Activated CD4-positive, alpha-beta T cell treated with anti-CD3 and anti-CD28 coated beads, Interleukin-2, amount 10 ng/mL, durations not matched to agents 24 days and 14 days (primary cell): ENCODE measurements around the gene GALNT9. TPM values are rescaled to one million over a fixed set of nuclear protein-coding genes. Genes with fewer than 3 reads are reported as not detected.
"Not testable (repeated sequence)": the region's sequence is repeated elsewhere in the genome, so short reads cannot be mapped to it uniquely, and the experiment has no call there.

Experiments
- DNase-seq: peaks from one replicate; pipeline ENCODE4 v3.0.0; 2022
- H3K27ac Mint-ChIP-seq: one replicate; pipeline ENCODE4 v1.8.0; 2022; ENCODE audit warnings: mild to moderate bottlenecking, mixed read lengths
- H3K27me3 Mint-ChIP-seq: one replicate; pipeline ENCODE4 v1.8.0; 2022; ENCODE audit warnings: mixed read lengths
- H3K36me3 Mint-ChIP-seq: one replicate; pipeline ENCODE4 v1.8.0; 2022; ENCODE audit warnings: low read depth, mild to moderate bottlenecking, mixed read lengths
- H3K4me1 Mint-ChIP-seq: one replicate; pipeline ENCODE4 v1.8.0; 2021; ENCODE audit warnings: mixed read lengths
- H3K4me3 Mint-ChIP-seq: one replicate; pipeline ENCODE4 v1.8.0; 2022; ENCODE audit warnings: mild to moderate bottlenecking, moderate library complexity, mixed read lengths
- H3K9me3 Mint-ChIP-seq: one replicate; pipeline ENCODE4 v1.8.0; 2021; ENCODE audit warnings: mixed read lengths
- intact Hi-C: fragments of 100-400 bp; cut with micrococcal nuclease; formaldehyde crosslinking; loops from one replicate; pipeline ENCODE4 v1.15.1; 2023
- total RNA-seq: library from RNA; stranded (reverse); gene quantifications from 2 replicates; pipeline ENCODE4 v1.2.3, GENCODE V29; 2022

Gene GALNT9
- total RNA-seq, 1 donor from 2014 or later: not detected

GRCh38 chr12:132300789-132301722 is 28.3 kb downstream of the GALNT9 start:
- Mint-ChIP-seq H3K9me3 (peaks cover 9% of the 10 kb centered on the region), H3K27ac (no peak overlapping the region), H3K4me1 (no peaks in the 10 kb centered on the region), H3K27me3 (no peaks in the 10 kb centered on the region), H3K36me3 (no peaks in the 10 kb centered on the region), H3K4me3 (no peak overlapping the region)
- DNase-seq: no peak
- intact Hi-C loops: no loop called here

GRCh38 chr12:132296063-132296462 is 33.3 kb downstream of the GALNT9 start:
- Mint-ChIP-seq H3K9me3 (peaks cover 12% of the 10 kb centered on the region), H3K27me3 (no peaks in the 10 kb centered on the region), H3K4me1 (no peaks in the 10 kb centered on the region), H3K36me3 (peaks cover 2% of the 10 kb centered on the region), H3K27ac (no peak overlapping the region), H3K4me3 (no peak overlapping the region)
- DNase-seq: no peak
- intact Hi-C loops: no loop called here

- H3K9me3 Mint-ChIP-seq: peaks cover 12% of the 10 kb centered on the region
- H3K4me3 Mint-ChIP-seq, H3K4me1 Mint-ChIP-seq, intact Hi-C loops, H3K27me3 Mint-ChIP-seq, DNase-seq, H3K36me3 Mint-ChIP-seq, H3K27ac Mint-ChIP-seq: not testable (repeated sequence)
Measured at GRCh38 chr12:132295561-132295960, 33.8 kb downstream of the GALNT9 start.

- no peak overlapping the region for H3K4me3 Mint-ChIP-seq
- H3K4me1 Mint-ChIP-seq: no peaks in the 10 kb centered on the region
- DNase-seq: no peak
- H3K27me3 Mint-ChIP-seq: no peaks in the 10 kb centered on the region
- peaks cover 12% of the 10 kb centered on the region for H3K9me3 Mint-ChIP-seq
- no peak overlapping the region for H3K27ac Mint-ChIP-seq
- peaks cover 2% of the 10 kb centered on the region for H3K36me3 Mint-ChIP-seq
- intact Hi-C loops: no loop called here
Measured at GRCh38 chr12:132295101-132295526, 34.3 kb downstream of the GALNT9 start.

GRCh38 chr12:132294121-132295034 is 35.0 kb downstream of the GALNT9 start:
- no peak overlapping the region for H3K27ac Mint-ChIP-seq
- no peak for DNase-seq
- no peaks in the 10 kb centered on the region for H3K27me3 Mint-ChIP-seq
- no peaks in the 10 kb centered on the region for H3K4me1 Mint-ChIP-seq
- H3K4me3 Mint-ChIP-seq: no peak overlapping the region
- intact Hi-C loops: no loop called here
- peaks cover 2% of the 10 kb centered on the region for H3K36me3 Mint-ChIP-seq
- peaks cover 12% of the 10 kb centered on the region for H3K9me3 Mint-ChIP-seq

GRCh38 chr12:132292328-132293319 is 36.8 kb downstream of the GALNT9 start:
- H3K27ac Mint-ChIP-seq: no peak overlapping the region
- H3K36me3 Mint-ChIP-seq: peaks cover 2% of the 10 kb centered on the region
- H3K27me3 Mint-ChIP-seq: peaks cover under 1% of the 10 kb centered on the region

GRCh38 chr12:132291402-132292175 is 37.8 kb downstream of the GALNT9 start:
- H3K27me3 Mint-ChIP-seq: peaks cover 7% of the 10 kb centered on the region
- no peak overlapping the region for H3K27ac Mint-ChIP-seq
- intact Hi-C loops: no loop called here
- peaks cover 6% of the 10 kb centered on the region for H3K9me3 Mint-ChIP-seq
- no peak for DNase-seq
- peaks cover 2% of the 10 kb centered on the region for H3K36me3 Mint-ChIP-seq
- no peaks in the 10 kb centered on the region for H3K4me1 Mint-ChIP-seq
- no peak overlapping the region for H3K4me3 Mint-ChIP-seq

More at GRCh38 chr12:132292328-132293319, 36.8 kb downstream of the GALNT9 start:
- DNase-seq: no peak
- Mint-ChIP-seq H3K9me3 (peaks cover 6% of the 10 kb centered on the region), H3K4me3 (no peak overlapping the region), H3K4me1 (no peaks in the 10 kb centered on the region)
- intact Hi-C loops: no loop called here

- intact Hi-C loops: no loop called here
- peaks cover 2% of the 10 kb centered on the region for H3K36me3 Mint-ChIP-seq
- no peak overlapping the region for H3K4me3 Mint-ChIP-seq
- H3K27me3 Mint-ChIP-seq: peaks cover 13% of the 10 kb centered on the region
- DNase-seq: no peak
- peaks cover 6% of the 10 kb centered on the region for H3K9me3 Mint-ChIP-seq
- H3K4me1 Mint-ChIP-seq: no peaks in the 10 kb centered on the region
- no peak overlapping the region for H3K27ac Mint-ChIP-seq
Measured at GRCh38 chr12:132290203-132290540, 39.2 kb downstream of the GALNT9 start.

- Mint-ChIP-seq H3K36me3 (peaks cover 2% of the 10 kb centered on the region), H3K4me1 (no peaks in the 10 kb centered on the region), H3K4me3 (no peak overlapping the region), H3K27me3 (peaks cover 13% of the 10 kb centered on the region), H3K9me3 (peaks cover 6% of the 10 kb centered on the region), H3K27ac (no peak overlapping the region)
- intact Hi-C loops: no loop called here
- no peak for DNase-seq
Measured at GRCh38 chr12:132289356-132290202, 39.8 kb downstream of the GALNT9 start.

GRCh38 chr12:132288516-132289215 is 40.7 kb downstream of the GALNT9 start:
- no peak for DNase-seq
- Mint-ChIP-seq H3K36me3 (peaks cover 2% of the 10 kb centered on the region), H3K4me3 (no peak overlapping the region), H3K4me1 (no peaks in the 10 kb centered on the region), H3K9me3 (peaks cover 6% of the 10 kb centered on the region), H3K27me3 (peaks cover 18% of the 10 kb centered on the region), H3K27ac (no peak overlapping the region)
- intact Hi-C loops: no loop called here

GRCh38 chr12:132287391-132288238 is 41.8 kb downstream of the GALNT9 start:
- intact Hi-C loops: no loop called here
- Mint-ChIP-seq H3K4me3 (no peak overlapping the region), H3K27ac (no peak overlapping the region), H3K36me3 (peaks cover 2% of the 10 kb centered on the region), H3K27me3 (peaks cover 18% of the 10 kb centered on the region), H3K9me3 (peaks cover 6% of the 10 kb centered on the region), H3K4me1 (no peaks in the 10 kb centered on the region)
- no peak for DNase-seq
